Activated T-cell treated with anti-CD3 and anti-CD28 coated beads, Interleukin-2, amount 50 U/mL, for 4 hours (primary cell): ENCODE measurements around the gene BIRC7. TPM values are rescaled to one million over a fixed set of nuclear protein-coding genes. Genes with fewer than 3 reads are reported as not detected.

Source experiments
- ATAC-seq, 2 donors: fragments of 200-7000 bp; cut with Tn5 transposase; one replicate each; pipeline ENCODE4 v1.10.0; 2021
- DNase-seq: peaks from one replicate; pipeline ENCODE4 v3.0.0-alpha.2; 2020
- H3K27me3 Mint-ChIP-seq: one replicate; pipeline ENCODE4 v1.8.0; 2021; ENCODE audit warnings: low read depth, mixed read lengths
- H3K36me3 Mint-ChIP-seq: one replicate; pipeline ENCODE4 v1.8.0; 2022; ENCODE audit warnings: mixed read lengths; ENCODE audit not compliant: insufficient read depth
- H3K4me1 Mint-ChIP-seq: one replicate; pipeline ENCODE4 v1.8.0; 2021; ENCODE audit warnings: low read depth, mixed read lengths
- H3K4me3 Mint-ChIP-seq: one replicate; pipeline ENCODE4 v1.8.0; 2021; ENCODE audit warnings: mild to moderate bottlenecking, moderate library complexity, mixed read lengths
- H3K9me3 Mint-ChIP-seq: one replicate; pipeline ENCODE4 v1.8.0; 2021; ENCODE audit warnings: mixed read lengths
- total RNA-seq, 3 donors: library from RNA; stranded (reverse); gene quantifications; one replicate each; pipeline ENCODE4 v1.2.1, GENCODE V29; 2021

Gene BIRC7
- total RNA-seq, 3 donors from 2014 or later: not detected

- H3K4me3 Mint-ChIP-seq: no peak overlapping the region
- ATAC-seq: no peak
Measured at GRCh38 chr20:63267691-63268090, 32.0 kb downstream of the BIRC7 start.

DNA sequence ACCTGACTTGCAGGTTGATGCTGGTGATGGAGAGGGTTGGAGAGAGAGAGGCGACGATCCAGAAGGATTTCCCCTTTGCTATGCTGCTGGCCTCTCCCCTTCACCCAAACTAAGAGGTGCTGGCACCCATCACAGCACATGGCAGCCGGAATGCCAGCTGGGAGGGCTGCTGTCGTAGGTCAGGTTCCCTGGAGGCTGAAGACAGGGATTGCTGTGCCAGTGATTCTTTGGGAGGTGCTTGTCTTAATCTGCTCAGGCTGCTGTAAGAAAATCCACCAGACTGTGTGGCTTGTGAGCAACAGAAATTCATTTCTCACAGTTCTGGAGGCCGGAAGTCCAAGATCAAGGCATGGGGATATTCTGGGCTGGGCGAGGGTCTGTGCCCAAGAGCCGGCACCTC is 32.6 kb downstream of the BIRC7 start:
- Mint-ChIP-seq H3K4me1 (peaks cover 5% of the 10 kb centered on the region), H3K4me3 (no peak overlapping the region), H3K27me3 (peaks cover 22% of the 10 kb centered on the region), H3K36me3 (no peaks in the 10 kb centered on the region), H3K9me3 (no peaks in the 10 kb centered on the region)
- DNase-seq (no peak), ATAC-seq (no peak)

More at GRCh38 chr20:63267691-63268090, 32.0 kb downstream of the BIRC7 start:
- Mint-ChIP-seq H3K36me3 (no peaks in the 10 kb centered on the region), H3K27me3 (peaks cover 22% of the 10 kb centered on the region), H3K9me3 (no peaks in the 10 kb centered on the region), H3K4me1 (peaks cover 5% of the 10 kb centered on the region)
- DNase-seq: no peak

GRCh38 chr20:63268671-63269439 is 33.1 kb downstream of the BIRC7 start:
- Mint-ChIP-seq H3K9me3 (no peaks in the 10 kb centered on the region), H3K4me3 (no peak overlapping the region), H3K27me3 (peaks cover 22% of the 10 kb centered on the region), H3K36me3 (no peaks in the 10 kb centered on the region), H3K4me1 (peaks cover 9% of the 10 kb centered on the region)
- ATAC-seq (no peak), DNase-seq (no peak)

DNA sequence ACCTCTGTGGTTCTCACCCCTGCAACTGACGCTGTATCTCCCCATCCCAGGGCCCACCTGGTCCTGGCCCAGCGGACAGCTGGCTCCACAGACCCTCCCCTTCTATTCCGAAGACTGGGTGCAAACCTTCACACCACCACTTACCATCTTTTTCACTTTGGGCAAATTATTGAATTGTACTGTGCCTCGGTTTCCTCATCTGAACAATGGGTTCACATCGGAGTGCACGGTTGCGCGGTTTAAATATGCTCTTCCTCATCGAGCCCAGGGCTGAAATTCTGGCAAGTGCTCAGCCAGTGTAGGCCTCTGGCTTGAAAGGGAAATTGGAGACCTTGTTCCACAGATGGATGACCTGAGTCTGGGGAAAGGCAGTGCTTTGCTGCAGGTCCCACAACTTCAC is 34.0 kb downstream of the BIRC7 start:
- no peaks in the 10 kb centered on the region for H3K9me3 Mint-ChIP-seq
- H3K4me1 Mint-ChIP-seq: peaks cover 16% of the 10 kb centered on the region
- no peak overlapping the region for H3K4me3 Mint-ChIP-seq
- no peak for ATAC-seq
- DNase-seq: no peak
- H3K27me3 Mint-ChIP-seq: peaks cover 13% of the 10 kb centered on the region
- no peaks in the 10 kb centered on the region for H3K36me3 Mint-ChIP-seq

- DNase-seq (no peak), ATAC-seq (no peak)
- Mint-ChIP-seq H3K4me1 (peaks cover 23% of the 10 kb centered on the region), H3K27me3 (peaks cover 9% of the 10 kb centered on the region), H3K4me3 (peak overlapping the region; percentile 81), H3K36me3 (no peaks in the 10 kb centered on the region), H3K9me3 (no peaks in the 10 kb centered on the region)
Measured at GRCh38 chr20:63270606-63271325, 35.1 kb downstream of the BIRC7 start.

DNA sequence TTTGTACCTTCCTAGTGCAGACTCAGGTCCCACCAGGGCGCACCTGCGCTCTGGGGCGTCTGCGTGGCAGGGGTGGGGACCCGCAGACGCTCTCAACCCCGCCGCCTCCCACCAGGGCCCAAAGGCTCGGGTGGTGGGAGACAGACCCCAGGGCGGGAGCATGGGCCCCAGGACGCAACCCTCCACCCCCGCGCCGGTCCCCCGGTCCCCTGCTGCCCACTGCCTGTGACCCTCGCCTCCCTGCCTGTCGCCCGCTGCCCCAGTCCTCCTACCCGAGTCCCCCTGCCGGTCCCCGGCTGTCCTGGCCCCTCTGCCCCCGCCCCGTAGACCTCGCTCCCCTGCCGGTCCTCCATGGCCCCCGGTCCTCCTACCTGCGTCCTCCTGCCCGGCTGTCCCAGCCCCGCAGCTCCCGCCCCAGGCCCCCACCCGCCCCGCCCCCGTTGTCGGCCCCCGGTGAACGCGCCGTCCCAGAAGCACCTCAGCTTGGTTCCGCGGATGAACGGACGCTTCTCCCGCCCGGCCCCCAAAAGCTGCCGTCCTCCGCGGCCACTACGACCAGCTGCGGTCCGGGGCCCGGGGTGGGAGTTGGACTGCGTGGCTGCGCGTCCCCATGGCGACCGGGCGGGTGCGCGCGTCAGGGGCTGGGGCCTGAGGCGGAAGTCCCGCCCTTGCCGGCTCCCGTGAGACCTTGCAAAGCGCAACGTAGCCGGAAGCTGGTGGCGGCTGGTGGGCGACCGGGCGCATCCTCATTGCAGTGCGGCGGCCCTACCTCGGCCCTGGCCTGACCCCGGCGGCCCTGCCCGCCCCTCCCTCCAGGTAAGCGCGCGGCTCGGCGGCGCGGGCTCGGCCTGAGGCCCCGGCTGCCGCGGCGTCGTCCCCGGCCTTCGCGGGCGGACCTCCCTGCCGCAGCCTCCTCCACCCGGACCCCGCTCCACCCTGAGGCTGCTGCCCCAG is 36.7 kb downstream of the BIRC7 start, which contains the start of gene ARFGAP1:
Gene ARFGAP1, plus strand, starts transcription at position 709 of the 954 bp plus-strand sequence. CDS start 2,768 bp downstream, outside the sequence.
- Mint-ChIP-seq H3K36me3 (no peaks in the 10 kb centered on the region), H3K9me3 (no peaks in the 10 kb centered on the region), H3K4me1 (peaks cover 26% of the 10 kb centered on the region), H3K4me3 (peak within 1 kb of the TSS; percentile 89), H3K27me3 (peaks cover 2% of the 10 kb centered on the region)
- ATAC-seq (peak; percentile 98 to 99), DNase-seq (peak; percentile 83)

DNA sequence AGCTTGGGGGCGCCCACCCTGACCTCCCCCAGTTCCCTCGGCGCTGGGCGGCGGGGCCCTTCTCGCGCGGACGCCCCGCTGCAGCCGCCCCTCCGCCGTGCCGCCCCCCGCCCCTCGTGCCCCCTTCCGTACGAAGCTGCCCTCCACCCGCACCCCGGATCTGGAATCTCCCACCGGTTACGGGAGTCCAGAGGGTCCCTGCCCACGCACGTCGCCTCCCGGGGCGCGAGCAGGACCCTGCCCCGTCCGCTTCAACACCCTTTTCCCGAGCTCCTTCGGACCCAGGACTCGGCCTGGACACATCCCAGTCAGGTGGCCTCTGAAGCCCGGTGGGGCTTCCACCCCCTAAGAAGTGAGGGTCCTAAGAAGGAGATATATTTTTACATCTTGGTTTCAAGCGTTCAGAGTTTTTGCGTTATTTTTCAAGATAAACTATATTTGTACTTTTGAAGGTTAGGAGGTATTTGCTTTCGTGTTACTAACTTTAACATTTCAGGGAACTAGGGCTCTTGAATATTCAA is 37.4 kb downstream of the BIRC7 start:
- DNase-seq (no peak), ATAC-seq (no peak)
- Mint-ChIP-seq H3K4me3 (peak overlapping the region; percentile 89), H3K4me1 (peaks cover 26% of the 10 kb centered on the region), H3K27me3 (no peaks in the 10 kb centered on the region), H3K9me3 (no peaks in the 10 kb centered on the region), H3K36me3 (no peaks in the 10 kb centered on the region)

- no peak for DNase-seq
- no peaks in the 10 kb centered on the region for H3K36me3 Mint-ChIP-seq
- no peaks in the 10 kb centered on the region for H3K9me3 Mint-ChIP-seq
- no peaks in the 10 kb centered on the region for H3K27me3 Mint-ChIP-seq
- H3K4me3 Mint-ChIP-seq: peak overlapping the region; percentile 89
- no peak for ATAC-seq
- H3K4me1 Mint-ChIP-seq: peaks cover 26% of the 10 kb centered on the region
Measured at GRCh38 chr20:63273635-63274380, 38.1 kb downstream of the BIRC7 start.

GRCh38 chr20:63274381-63275228 is 38.9 kb downstream of the BIRC7 start:
- Mint-ChIP-seq H3K36me3 (no peaks in the 10 kb centered on the region), H3K4me3 (peak overlapping the region; percentile 64), H3K27me3 (no peaks in the 10 kb centered on the region), H3K9me3 (no peaks in the 10 kb centered on the region), H3K4me1 (peaks cover 26% of the 10 kb centered on the region)
- ATAC-seq (no peak), DNase-seq (no peak)

DNA sequence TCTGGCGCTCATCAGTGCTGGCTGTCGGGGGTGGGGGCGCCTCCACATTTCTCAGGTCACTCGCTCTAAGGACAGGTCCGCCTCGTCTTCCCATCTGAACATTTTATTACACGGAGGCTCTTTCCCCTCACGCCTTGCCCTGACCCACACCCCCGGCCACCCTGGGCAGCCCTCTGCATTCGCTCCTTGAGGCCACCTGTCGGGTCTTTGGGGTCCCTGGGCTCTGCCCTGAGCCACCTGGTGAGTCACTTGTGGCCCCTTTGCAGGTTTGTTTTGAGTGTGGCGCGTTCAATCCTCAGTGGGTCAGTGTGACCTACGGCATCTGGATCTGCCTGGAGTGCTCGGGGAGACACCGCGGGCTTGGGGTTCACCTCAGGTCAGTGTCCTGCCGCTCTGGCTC is 40.1 kb downstream of the BIRC7 start:
- Mint-ChIP-seq H3K4me1 (peaks cover 26% of the 10 kb centered on the region), H3K9me3 (no peaks in the 10 kb centered on the region), H3K4me3 (no peak overlapping the region), H3K27me3 (no peaks in the 10 kb centered on the region), H3K36me3 (peaks cover 5% of the 10 kb centered on the region)
- ATAC-seq (no peak), DNase-seq (no peak)

GRCh38 chr20:63276956-63277355 is 41.3 kb downstream of the BIRC7 start:
- Mint-ChIP-seq H3K9me3 (no peaks in the 10 kb centered on the region), H3K4me1 (peaks cover 22% of the 10 kb centered on the region), H3K4me3 (no peak overlapping the region), H3K36me3 (peaks cover 5% of the 10 kb centered on the region), H3K27me3 (no peaks in the 10 kb centered on the region)
- no peak for ATAC-seq
- DNase-seq: no peak

- Mint-ChIP-seq H3K27me3 (no peaks in the 10 kb centered on the region), H3K4me1 (peaks cover 22% of the 10 kb centered on the region), H3K4me3 (no peak overlapping the region), H3K36me3 (peaks cover 5% of the 10 kb centered on the region), H3K9me3 (no peaks in the 10 kb centered on the region)
- no peak for ATAC-seq
- no peak for DNase-seq
Measured at GRCh38 chr20:63277466-63278272, 42.0 kb downstream of the BIRC7 start.
